ENCODE results near the gene EDC4. TPM values are rescaled to one million over a fixed set of nuclear protein-coding genes. Genes with fewer than 3 reads are reported as not detected.

EDC4 gene
- total and polyA plus RNA-seq, 9 of the 15 experiments (the other 6 are each of a cell fraction or from before 2014, with no cell fraction given): 1.1 to 131 (median 74.0) TPM

- peak; percentile 89; the same call in 1 of the 2 replicates for TF ChIP-seq HMGXB4 (CRISPR knock-in tag; IDR thresholded peaks at IDR 0.05)
- TF ChIP-seq RBBP5 (IDR thresholded peaks at IDR 0.05; ENCODE audit: borderline replicate concordance, insufficient read depth, low read length, poor library complexity, severe bottlenecking): peak; percentile 99
- TF ChIP-seq NR2C1 (IDR thresholded peaks at IDR 0.05): peak; percentile 69
- TF ChIP-seq NR2C1 (tag; IDR thresholded peaks at IDR 0.05): peak; percentile 72
- no peak for TF ChIP-seq TEAD4 (IDR thresholded peaks at IDR 0.05; ENCODE audit: low read length)
- peak; percentile 64; the same call in 1 of the 2 replicates for TF ChIP-seq TEAD4 (CRISPR knock-in tag; IDR thresholded peaks at IDR 0.05; ENCODE audit: borderline replicate concordance)
- peak; percentile 77 for TF ChIP-seq TBP (optimal IDR thresholded peaks at IDR 0.05; ENCODE audit: low read depth, low read length)
- TF ChIP-seq ESRRB (CRISPR knock-in tag; IDR thresholded peaks at IDR 0.05; ENCODE audit: borderline replicate concordance): no peak
- TF ChIP-seq FOXP1 (CRISPR knock-in tag; IDR thresholded peaks at IDR 0.05): peak; percentile 65; the same call in 1 of the 2 replicates
- no peak for TF ChIP-seq HNRNPK (IDR thresholded peaks at IDR 0.05; ENCODE audit: low read depth, low read length, poor library complexity, severe bottlenecking)
- TF ChIP-seq BRCA1 (IDR thresholded peaks at IDR 0.05): no peak
- 0 out of 2 replicates have a peak, but pooled peaks have one; percentile 96 for TF ChIP-seq BRCA1 (CRISPR knock-in tag; IDR thresholded peaks at IDR 0.05)
- 0 out of 2 replicates have a peak, but pooled peaks have one; percentile 20 for TF ChIP-seq TCF15 (CRISPR knock-in tag; IDR thresholded peaks at IDR 0.05)
- TF ChIP-seq ZNF57 (CRISPR knock-in tag; IDR thresholded peaks at IDR 0.05): 0 out of 2 replicates have a peak, but pooled peaks have one; percentile 47
- TF ChIP-seq FUS (optimal IDR thresholded peaks at IDR 0.05; ENCODE audit: low read depth, low read length): peak; percentile 83
- TF ChIP-seq ZNF316 (IDR thresholded peaks at IDR 0.05): peak; percentile 74
- TF ChIP-seq SMARCB1 (IDR thresholded peaks at IDR 0.05; ENCODE audit: insufficient read length, low read depth): no peak
- TF ChIP-seq ZNF695 (CRISPR knock-in tag; IDR thresholded peaks at IDR 0.05): no peak
- no peak for TF ChIP-seq CHD4 (IDR thresholded peaks at IDR 0.05; ENCODE audit: insufficient read depth, insufficient replicate concordance, low read depth, low read length, poor library complexity, severe bottlenecking)
- 0 out of 4 replicates have a peak, but pooled peaks of 1 of the 2 experiments have one; percentile 30 for TF ChIP-seq FOXK2 (conservative IDR thresholded peaks at IDR 0.05 in 1 of 2, IDR thresholded peaks at IDR 0.05 in 1 of 2; ENCODE audit: low read depth in 2 of 2)
- no peak for TF ChIP-seq ASH1L (IDR thresholded peaks at IDR 0.05; ENCODE audit: borderline replicate concordance, low read depth, partially characterized antibody)
- TF ChIP-seq LCOR (CRISPR knock-in tag; IDR thresholded peaks at IDR 0.05): peak; percentile 86
- peak; percentile 96 for TF ChIP-seq KAT7 (CRISPR knock-in tag; IDR thresholded peaks at IDR 0.05; ENCODE audit: borderline replicate concordance)
- peak; percentile 31 to 84; a peak in 2 of 4 replicates for TF ChIP-seq TBL1XR1 (IDR thresholded peaks at IDR 0.05; ENCODE audit: low read length in 2 of 2)
- peak; percentile 63 to 83; a peak in 2 of 4 replicates for TF ChIP-seq TEAD1 (CRISPR knock-in tag; IDR thresholded peaks at IDR 0.05)
- TF ChIP-seq PHF21A (IDR thresholded peaks at IDR 0.05; ENCODE audit: borderline replicate concordance, low read depth): 0 out of 2 replicates have a peak, but pooled peaks have one; percentile 56
- TF ChIP-seq ZC3H4 (CRISPR knock-in tag; IDR thresholded peaks at IDR 0.05; ENCODE audit: borderline replicate concordance): 0 out of 2 replicates have a peak, but pooled peaks have one; percentile 80
Measured at GRCh38 chr16:67872631-67873434, at the start of gene EDC4 (continued).
